22Rv1 (cell line): Measurements from ENCODE around the gene KRTAP4-16.

Source experiments
- CTCF ChIP-seq: fragments of 450-650 bp; IDR thresholded peaks from 2 replicates; pipeline ENCODE4 v1.5.1; 2017; ENCODE audit warnings: mild to moderate bottlenecking
- ZFX ChIP-seq: fragments of 450-650 bp; IDR thresholded peaks from 2 replicates; pipeline ENCODE4 v1.6.1; 2017; ENCODE audit warnings: antibody characterized with exemption, borderline replicate concordance

- TF ChIP-seq CTCF = no peak
- TF ChIP-seq ZFX = no peak
These were observed 24.4 kb upstream of the KRTAP4-16 start for GRCh38 chr17:41126412-41126811.
